Measurements from ENCODE around the gene DYRK2. TPM values are rescaled to one million over a fixed set of nuclear protein-coding genes. Genes with fewer than 3 reads are reported as not detected.

DYRK2 gene
- total RNA-seq, 4 donors from 2014 or later, result 68.5 to 89.1 (median 80.6) TPM

GRCh38 chr12:67658486-67658885 lies 9.9 kb downstream of the DYRK2 start:
- DNase-seq, result no peak
- TF ChIP-seq CTCF (IDR thresholded peaks at IDR 0.05), result no peak
- no peak for TF ChIP-seq POLR2A (IDR thresholded peaks at IDR 0.05)
- Histone ChIP-seq H3K27me3 (no peaks in the 10 kb centered on the region), H3K4me1 (peaks cover 0 to 5% (median 0%) of the 10 kb centered on the region in 4 donors), H3K27ac (no peak overlapping the region), H3K9me3 (no peaks in the 10 kb centered on the region), H3K36me3 (peaks cover 0 to 20% (median 0%) of the 10 kb centered on the region in 3 donors), H3K4me3 (no peak overlapping the region)

- peaks cover 0 to 3% (median 0%) of the 10 kb centered on the region in 4 donors for H3K4me1 ChIP-seq
- H3K27ac ChIP-seq, result no peak overlapping the region
- no peak for DNase-seq
- TF ChIP-seq CTCF (IDR thresholded peaks at IDR 0.05) (no peak), POLR2A (IDR thresholded peaks at IDR 0.05) (no peak)
- no peak overlapping the region for H3K4me3 ChIP-seq
- H3K9me3 ChIP-seq, result no peaks in the 10 kb centered on the region
- no peaks in the 10 kb centered on the region for H3K27me3 ChIP-seq
- H3K36me3 ChIP-seq, result peaks cover 0 to 20% (median 0%) of the 10 kb centered on the region in 3 donors
Observed at GRCh38 chr12:67659292-67659691, 10.7 kb downstream of the DYRK2 start.

GRCh38 chr12:67661311-67662021 lies 12.9 kb downstream of the DYRK2 start:
- peaks cover 0 to 5% (median 0%) of the 10 kb centered on the region in 4 donors for H3K4me1 ChIP-seq
- H3K27me3 ChIP-seq, result no peaks in the 10 kb centered on the region
- no peak for TF ChIP-seq POLR2A (IDR thresholded peaks at IDR 0.05)
- no peak for TF ChIP-seq CTCF (IDR thresholded peaks at IDR 0.05)
- H3K4me3 ChIP-seq, result no peak overlapping the region
- no peak for DNase-seq
- no peaks in the 10 kb centered on the region for H3K9me3 ChIP-seq
- H3K27ac ChIP-seq, result peak overlapping the region in 1 of 4 donors; percentile 9
- H3K36me3 ChIP-seq, result peaks cover 0 to 20% (median 0%) of the 10 kb centered on the region in 3 donors

- no peak for DNase-seq
- Histone ChIP-seq H3K4me1 (peaks cover 0 to 19% (median 0%) of the 10 kb centered on the region in 4 donors), H3K27ac (peak overlapping the region in 1 of 4 donors; percentile 26), H3K27me3 (no peaks in the 10 kb centered on the region), H3K9me3 (no peaks in the 10 kb centered on the region), H3K4me3 (no peak overlapping the region), H3K36me3 (peaks cover 0 to 9% (median 0%) of the 10 kb centered on the region in 3 donors)
- TF ChIP-seq CTCF (IDR thresholded peaks at IDR 0.05) (peak in 1 of 6 experiments; percentile 29), POLR2A (IDR thresholded peaks at IDR 0.05) (no peak)
Observed at GRCh38 chr12:67662910-67663538, 14.5 kb downstream of the DYRK2 start.

- Histone ChIP-seq H3K27me3 (no peaks in the 10 kb centered on the region), H3K4me3 (no peak overlapping the region), H3K36me3 (no peaks in the 10 kb centered on the region), H3K4me1 (peaks cover 0 to 19% (median 0%) of the 10 kb centered on the region in 4 donors), H3K9me3 (no peaks in the 10 kb centered on the region), H3K27ac (no peak overlapping the region)
- no peak for TF ChIP-seq POLR2A (IDR thresholded peaks at IDR 0.05)
- no peak for TF ChIP-seq CTCF (IDR thresholded peaks at IDR 0.05)
- DNase-seq, result no peak
Observed at GRCh38 chr12:67664171-67664570, 15.6 kb downstream of the DYRK2 start.
